Naive thymus-derived CD4-positive, alpha-beta T cell (primary cell): ENCODE measurements around the gene ZDHHC22. TPM values are rescaled to one million over a fixed set of nuclear protein-coding genes. Genes with fewer than 3 reads are reported as not detected.
"Not testable (repeated sequence)": the region's sequence is repeated elsewhere in the genome, so short reads cannot be mapped to it uniquely, and the experiment has no call there.

Experiments
- ATAC-seq: fragments of 150-1000 bp; cut with Tn5 transposase; 2 replicates; pipeline ENCODE4 v1.10.0; 2021; ENCODE audit warnings: mild to moderate bottlenecking, moderate library complexity
- CTCF ChIA-PET: fragments of 350-600 bp; sonication (Branson Sonifier 250); formaldehyde crosslinking; loops from one replicate; lab custom pipeline; 2021; ENCODE audit warnings: antibody characterized with exemption; lab: Charles Lee
- POLR2A ChIA-PET: fragments of 350-600 bp; sonication (Branson Sonifier 250); formaldehyde crosslinking; loops from one replicate; lab custom pipeline; 2021; ENCODE audit warnings: antibody characterized with exemption, inconsistent platforms; lab: Charles Lee
- DNase-seq, 9 donors: peaks; one replicate each; pipeline versions ENCODE4 v3.0.0 to v3.0.0-alpha.2; 2020 to 2022; ENCODE audit warnings: mixed read lengths in 1 of 9
- H3K27ac ChIP-seq: one replicate; pipeline ENCODE4 v1.7.0; 2013; ENCODE audit warnings: mild to moderate bottlenecking, low read depth, low read length, moderate library complexity
- H3K27me3 ChIP-seq, 2 donors: one replicate each; pipeline ENCODE4 v1.7.0; 2013; ENCODE audit warnings: low read length in 2 of 2, mild to moderate bottlenecking in 2 of 2, moderate library complexity in 2 of 2; ENCODE audit not compliant: control insufficient read depth in 2 of 2, insufficient read depth in 2 of 2
- H3K36me3 ChIP-seq, 3 experiments: 1 replicate in 2 of 3; 2 replicates in 1 of 3; pipeline ENCODE4 v1.7.0; 2013; ENCODE audit warnings: low read length in 3 of 3, mild to moderate bottlenecking in 3 of 3, moderate library complexity in 1 of 3; ENCODE audit not compliant: insufficient read depth in 3 of 3, control insufficient read depth in 2 of 3
- H3K4me1 ChIP-seq, 2 donors: one replicate each; pipeline ENCODE4 v1.7.0; 2013; ENCODE audit warnings: low read length in 2 of 2, mild to moderate bottlenecking in 2 of 2, moderate library complexity in 1 of 2; ENCODE audit not compliant: control insufficient read depth in 2 of 2, insufficient read depth in 2 of 2
- H3K4me3 ChIP-seq: 2 replicates; pipeline ENCODE4 v1.7.0; 2013; ENCODE audit warnings: mild to moderate bottlenecking, low read length
- H3K9me3 ChIP-seq, 3 experiments: 1 replicate in 2 of 3; 2 replicates in 1 of 3; pipeline ENCODE4 v1.7.0; 2013; ENCODE audit warnings: low read length in 3 of 3; ENCODE audit not compliant: control insufficient read depth in 2 of 3
- H3K27ac Mint-ChIP-seq, 9 donors: one replicate each; pipeline ENCODE4 v1.8.0; 2020 to 2022; ENCODE audit warnings: mixed read lengths in 9 of 9, mild to moderate bottlenecking in 8 of 9, moderate library complexity in 5 of 9, inconsistent platforms in 2 of 9
- H3K27me3 Mint-ChIP-seq, 5 donors: one replicate each; pipeline ENCODE4 v1.8.0; 2021 to 2022; ENCODE audit warnings: mixed read lengths in 5 of 5, mild to moderate bottlenecking in 1 of 5
- H3K36me3 Mint-ChIP-seq, 5 donors: one replicate each; pipeline ENCODE4 v1.8.0; 2020 to 2022; ENCODE audit warnings: mixed read lengths in 5 of 5, mild to moderate bottlenecking in 3 of 5, inconsistent platforms in 1 of 5
- H3K4me1 Mint-ChIP-seq, 7 donors: one replicate each; pipeline ENCODE4 v1.8.0; 2020 to 2022; ENCODE audit warnings: mixed read lengths in 7 of 7, mild to moderate bottlenecking in 3 of 7, inconsistent platforms in 1 of 7
- H3K4me3 Mint-ChIP-seq, 10 donors: one replicate each; pipeline ENCODE4 v1.8.0; 2020 to 2022; ENCODE audit warnings: mild to moderate bottlenecking in 10 of 10, mixed read lengths in 10 of 10, moderate library complexity in 6 of 10, inconsistent platforms in 2 of 10
- H3K9me3 Mint-ChIP-seq, 11 donors: one replicate each; pipeline ENCODE4 v1.8.0; 2020 to 2022; ENCODE audit warnings: mixed read lengths in 11 of 11, mild to moderate bottlenecking in 4 of 11, inconsistent platforms in 1 of 11, moderate library complexity in 1 of 11
- intact Hi-C, 2 donors: fragments of 100-400 bp; cut with micrococcal nuclease; formaldehyde crosslinking; loops; one replicate each; pipeline ENCODE4 v1.15.1; 2023
- polyA plus RNA-seq, 2 donors: library from polyadenylated mRNA; unstranded; fragments of 300-500 nt; fragmentation: Illumina TruSeq; gene quantifications; one replicate each; pipeline ENCODE4 v1.2.3, GENCODE V29; 2021
- total RNA-seq, 6 experiments: library from RNA in 5 of 6; stranded (reverse) in 5 of 6; gene quantifications; 1 replicate in 5 of 6; 2 replicates in 1 of 6; pipeline ENCODE4 v1.2.3 and lab custom pipeline; 2021 to 2026

ZDHHC22 gene
- total and polyA plus RNA-seq, 7 experiments from 2014 or later: not detected

DNA sequence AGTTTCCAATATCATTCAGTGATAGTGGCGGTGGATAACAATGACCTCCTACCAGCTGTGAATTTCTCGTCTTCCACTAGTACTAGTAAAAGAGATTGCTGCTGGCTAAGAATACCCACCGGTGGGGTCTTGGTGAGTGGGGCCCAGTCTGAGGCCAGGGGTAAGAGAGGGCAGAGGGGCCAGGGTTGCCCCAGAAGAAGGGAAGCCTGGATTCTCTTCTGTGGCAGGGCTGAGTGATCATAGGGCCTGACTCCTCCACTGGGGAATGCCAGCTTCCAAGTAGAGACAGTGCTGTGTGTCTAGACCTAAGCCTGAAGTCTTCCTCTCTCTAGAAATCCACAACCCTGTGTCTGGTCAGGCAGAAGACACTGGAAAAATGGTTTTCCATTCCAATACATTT lies 34.3 kb upstream of the ZDHHC22 start:
- DNase-seq: no peak
- Mint-ChIP-seq H3K4me3 (no peak overlapping the region), H3K9me3 (peaks cover 0 to 17% (median 1%) of the 10 kb centered on the region in 11 donors), H3K4me1 (peaks cover 0 to 5% (median 0%) of the 10 kb centered on the region in 7 donors), H3K27me3 (peaks cover 6 to 33% (median 25%) of the 10 kb centered on the region in 5 donors), H3K27ac (no peak overlapping the region), H3K36me3 (peaks cover 0 to 6% (median 0%) of the 10 kb centered on the region in 5 donors)
- Histone ChIP-seq H3K4me1 (no peaks in the 10 kb centered on the region), H3K9me3 (peaks cover 0 to 2% (median 0%) of the 10 kb centered on the region in 3 experiments), H3K4me3 (no peak overlapping the region), H3K27me3 (no peaks in the 10 kb centered on the region), H3K27ac (no peak overlapping the region), H3K36me3 (no peaks in the 10 kb centered on the region)
- ATAC-seq: no peak
- ChIA-PET POLR2A (no interaction called here), CTCF (no interaction called here)
- intact Hi-C loops: no loop called here

DNA sequence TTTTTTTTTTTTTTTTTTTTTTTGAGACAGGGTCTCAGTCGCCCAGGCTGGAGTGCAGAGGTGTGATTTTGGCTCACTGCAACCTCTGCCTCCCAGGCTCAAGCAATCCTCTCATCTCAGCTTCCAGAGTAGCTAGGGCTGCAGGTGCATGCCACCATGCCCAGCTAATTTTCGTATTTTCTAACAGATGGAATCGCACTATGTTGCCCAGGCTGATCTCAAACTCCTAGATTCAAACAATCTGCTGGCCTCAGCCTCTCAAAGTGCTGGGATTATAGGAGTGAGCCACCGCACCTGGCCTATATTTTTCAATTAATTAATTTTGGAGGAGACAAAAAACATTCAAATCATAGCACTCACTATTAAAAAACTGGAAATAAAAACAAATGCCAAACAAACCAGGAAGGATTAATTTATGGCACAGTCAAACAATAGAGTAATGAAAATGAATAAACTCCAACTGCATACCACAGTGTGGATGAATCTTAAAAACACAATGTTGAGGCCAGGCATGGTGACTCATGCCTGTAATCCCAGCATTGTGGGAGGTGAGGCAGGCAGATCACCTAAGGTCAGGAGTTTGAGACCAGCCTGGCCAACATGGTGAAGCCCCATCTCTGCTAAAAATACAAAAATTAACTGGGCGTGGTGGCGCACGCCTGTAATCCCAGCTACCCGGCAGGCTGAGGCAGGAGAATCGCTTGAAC lies 32.5 kb upstream of the ZDHHC22 start:
- POLR2A ChIA-PET, H3K36me3 Mint-ChIP-seq, ATAC-seq: not testable (repeated sequence)

GRCh38 chr14:77172916-77173315 lies 31.3 kb upstream of the ZDHHC22 start:
- H3K9me3 Mint-ChIP-seq: peaks cover 4 to 41% (median 18%) of the 10 kb centered on the region in 11 donors
- POLR2A ChIA-PET: no interaction called here
- Histone ChIP-seq H3K4me1 (no peaks in the 10 kb centered on the region), H3K27ac (no peak overlapping the region), H3K9me3 (peaks cover 0 to 9% (median 0%) of the 10 kb centered on the region in 3 experiments), H3K27me3 (no peaks in the 10 kb centered on the region), H3K36me3 (no peaks in the 10 kb centered on the region), H3K4me3 (no peak overlapping the region)
- no peak overlapping the region for H3K4me3 Mint-ChIP-seq
- no peak for DNase-seq
- intact Hi-C loops: no loop called here
- H3K27me3 Mint-ChIP-seq: peaks cover 9 to 21% (median 15%) of the 10 kb centered on the region in 5 donors
- CTCF ChIA-PET: no interaction called here
- no peak overlapping the region for H3K27ac Mint-ChIP-seq
- H3K4me1 Mint-ChIP-seq: no peaks in the 10 kb centered on the region
- peaks cover 0 to 6% (median 0%) of the 10 kb centered on the region in 5 donors for H3K36me3 Mint-ChIP-seq
- ATAC-seq: no peak

More for the DNA sequence above, 32.5 kb upstream of the ZDHHC22 start:
- peaks cover 4 to 33% (median 12%) of the 10 kb centered on the region in 11 donors for H3K9me3 Mint-ChIP-seq
- H3K27ac Mint-ChIP-seq, H3K9me3 ChIP-seq, CTCF ChIA-PET, H3K4me1 ChIP-seq, H3K36me3 ChIP-seq, intact Hi-C loops, H3K27me3 ChIP-seq, H3K4me1 Mint-ChIP-seq, H3K4me3 ChIP-seq, DNase-seq, H3K4me3 Mint-ChIP-seq, H3K27ac ChIP-seq: not testable (repeated sequence)
- H3K27me3 Mint-ChIP-seq: peaks cover 6 to 25% (median 18%) of the 10 kb centered on the region in 5 donors

- ATAC-seq (no peak), DNase-seq (no peak)
- Mint-ChIP-seq H3K9me3 (peaks cover 4 to 46% (median 18%) of the 10 kb centered on the region in 11 donors), H3K36me3 (peaks cover 0 to 6% (median 0%) of the 10 kb centered on the region in 5 donors), H3K27me3 (peaks cover 6 to 24% (median 19%) of the 10 kb centered on the region in 5 donors), H3K27ac (no peak overlapping the region), H3K4me1 (no peaks in the 10 kb centered on the region), H3K4me3 (no peak overlapping the region)
- Histone ChIP-seq H3K27ac (no peak overlapping the region), H3K4me1 (no peaks in the 10 kb centered on the region), H3K36me3 (no peaks in the 10 kb centered on the region), H3K9me3 (peaks cover 0 to 9% (median 0%) of the 10 kb centered on the region in 3 experiments), H3K4me3 (no peak overlapping the region), H3K27me3 (no peaks in the 10 kb centered on the region)
- intact Hi-C loops: no loop called here
- CTCF ChIA-PET: no interaction called here
- POLR2A ChIA-PET: no interaction called here
These were observed 28.5 kb upstream of the ZDHHC22 start for GRCh38 chr14:77170045-77170444.

GRCh38 chr14:77161011-77161410 lies 19.4 kb upstream of the ZDHHC22 start:
- no peaks in the 10 kb centered on the region for H3K27me3 ChIP-seq
- no peak overlapping the region for H3K27ac Mint-ChIP-seq
- H3K36me3 Mint-ChIP-seq: peaks cover 0 to 5% (median 0%) of the 10 kb centered on the region in 5 donors
- H3K4me3 Mint-ChIP-seq: no peak overlapping the region
- H3K27ac ChIP-seq: no peak overlapping the region
- ATAC-seq (no peak), DNase-seq (no peak)
- intact Hi-C loops: no loop called here
- H3K9me3 Mint-ChIP-seq: peaks cover 0 to 2% (median 0%) of the 10 kb centered on the region in 11 donors
- no peaks in the 10 kb centered on the region for H3K9me3 ChIP-seq
- H3K4me1 Mint-ChIP-seq: no peaks in the 10 kb centered on the region
- H3K27me3 Mint-ChIP-seq: peaks cover 33 to 44% (median 37%) of the 10 kb centered on the region in 5 donors
- ChIA-PET POLR2A (no interaction called here), CTCF (no interaction called here)
- H3K4me1 ChIP-seq: no peaks in the 10 kb centered on the region
- H3K36me3 ChIP-seq: no peaks in the 10 kb centered on the region
- H3K4me3 ChIP-seq: no peak overlapping the region

GRCh38 chr14:77158882-77159255 lies 17.3 kb upstream of the ZDHHC22 start:
- H3K9me3 Mint-ChIP-seq: peaks cover 0 to 3% (median 0%) of the 10 kb centered on the region in 11 donors
- intact Hi-C loops: no loop called here
- no peak overlapping the region for H3K4me3 Mint-ChIP-seq
- no peak overlapping the region for H3K27ac Mint-ChIP-seq
- ChIA-PET CTCF (no interaction called here), POLR2A (no interaction called here)
- H3K4me1 Mint-ChIP-seq: no peaks in the 10 kb centered on the region
- Histone ChIP-seq H3K27ac (no peak overlapping the region), H3K9me3 (no peaks in the 10 kb centered on the region), H3K36me3 (no peaks in the 10 kb centered on the region), H3K27me3 (no peaks in the 10 kb centered on the region), H3K4me1 (no peaks in the 10 kb centered on the region), H3K4me3 (no peak overlapping the region)
- DNase-seq: no peak
- no peak for ATAC-seq
- peaks cover 45 to 57% (median 48%) of the 10 kb centered on the region in 5 donors for H3K27me3 Mint-ChIP-seq
- peaks cover 0 to 5% (median 0%) of the 10 kb centered on the region in 5 donors for H3K36me3 Mint-ChIP-seq
